ENCODE data around the gene CFAP157.

CFAP157 gene

GRCh38 chr9:127761491-127761956, 54.7 kb downstream of the CFAP157 start:
- peak; percentile 39 for DNase-seq (ENCODE audit: low read depth, low spot score)

DNA sequence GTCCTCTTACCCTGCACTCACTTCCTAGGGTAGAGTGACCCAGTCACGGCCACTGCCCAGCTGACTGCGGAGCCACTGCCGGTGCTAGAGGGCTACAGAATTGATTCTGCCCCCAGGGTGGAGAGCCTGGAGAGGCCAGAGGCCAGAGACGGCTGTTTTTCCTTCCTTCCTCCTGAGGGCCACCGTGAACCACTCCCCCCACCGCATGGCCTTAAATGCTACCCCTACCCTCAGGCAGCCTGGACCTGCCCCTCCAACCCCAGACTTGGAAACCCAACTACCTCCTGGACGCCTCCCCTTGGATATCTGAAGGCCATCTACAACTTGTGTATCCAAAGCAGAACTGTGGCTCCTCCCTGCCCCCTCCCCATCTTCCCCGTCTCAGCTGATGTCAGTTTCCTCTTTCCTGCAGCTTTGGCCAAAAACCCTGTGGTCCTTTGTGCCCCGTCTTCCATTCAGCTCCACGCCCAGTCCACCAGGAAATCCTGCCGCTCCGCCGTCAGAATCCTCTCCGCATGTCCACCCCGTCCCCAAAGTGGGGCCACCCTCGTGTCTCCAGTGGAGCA, 55.4 kb downstream of the CFAP157 start:
- DNase-seq (ENCODE audit: low read depth, low spot score), result peak; percentile 60

DNA sequence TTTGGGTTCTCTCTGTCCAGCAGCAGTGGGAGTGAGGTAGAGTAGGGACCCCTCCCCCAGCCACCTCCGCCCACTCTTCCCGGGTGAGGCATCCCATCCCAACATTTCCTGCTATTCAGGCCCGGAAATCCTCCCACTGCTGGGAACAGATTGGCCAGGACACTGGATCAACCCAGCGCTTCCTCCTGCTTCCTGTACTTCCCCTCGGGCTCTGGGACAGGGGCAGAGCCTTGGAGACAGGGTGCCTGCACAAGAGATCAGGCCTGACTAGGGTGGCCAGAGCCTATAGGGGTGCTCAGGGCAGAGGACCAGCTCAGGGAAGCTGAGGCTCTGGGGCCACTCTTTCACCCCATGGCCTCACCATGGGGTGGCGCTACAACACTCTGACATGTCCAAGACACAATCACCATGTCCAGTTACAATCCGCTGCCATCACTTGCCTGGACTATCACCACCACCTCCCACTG, 57.2 kb downstream of the CFAP157 start:
- peak; percentile 71 for DNase-seq (ENCODE audit: low read depth, low spot score)

- no peak for DNase-seq (ENCODE audit: low read depth, low spot score)
These were observed 58.6 kb downstream of the CFAP157 start for GRCh38 chr9:127765418-127765817.
